Spleen (tissue), 7 donors: ENCODE measurements around the gene DSCAML1.

Source experiments
- POLR2AphosphoS5 ChIP-seq, 3 donors: sonication (generic); formaldehyde crosslinking; IDR thresholded peaks; one replicate each; pipeline ENCODE4 v1.5.1; 2017; ENCODE audit warnings: antibody characterized with exemption in 3 of 3
- TF ChIP-seq, protein P1 (sequence below), 11 experiments: fragments of 200-600 bp in 7 of 11; fragments of 450-650 bp in 4 of 11; sonication (generic) in 4 of 11; IDR thresholded peaks in 8 of 11; conservative IDR thresholded peaks in 3 of 11; 1 replicate in 7 of 11; 2 replicates in 4 of 11; pipeline versions ENCODE4 v1.4.0 to v1.8.0; 2016 to 2021; ENCODE audit warnings: antibody characterized with exemption in 11 of 11, inconsistent platforms in 4 of 11, mild to moderate bottlenecking in 1 of 11
- donor health status: DM: no; HTN: no; CAD: no; lungs with moderate emphysema.
- donor health status: DM: no; HTN: no; CAD: no.
- donor health status: DM: no; HTN: no; CAD: no.

GRCh38 chr11:117634756-117635603, 162.0 kb downstream of the DSCAML1 start:
- no peak for TF ChIP-seq POLR2AphosphoS5 (IDR thresholded peaks at IDR 0.05)
- TF ChIP-seq, protein P1, sequence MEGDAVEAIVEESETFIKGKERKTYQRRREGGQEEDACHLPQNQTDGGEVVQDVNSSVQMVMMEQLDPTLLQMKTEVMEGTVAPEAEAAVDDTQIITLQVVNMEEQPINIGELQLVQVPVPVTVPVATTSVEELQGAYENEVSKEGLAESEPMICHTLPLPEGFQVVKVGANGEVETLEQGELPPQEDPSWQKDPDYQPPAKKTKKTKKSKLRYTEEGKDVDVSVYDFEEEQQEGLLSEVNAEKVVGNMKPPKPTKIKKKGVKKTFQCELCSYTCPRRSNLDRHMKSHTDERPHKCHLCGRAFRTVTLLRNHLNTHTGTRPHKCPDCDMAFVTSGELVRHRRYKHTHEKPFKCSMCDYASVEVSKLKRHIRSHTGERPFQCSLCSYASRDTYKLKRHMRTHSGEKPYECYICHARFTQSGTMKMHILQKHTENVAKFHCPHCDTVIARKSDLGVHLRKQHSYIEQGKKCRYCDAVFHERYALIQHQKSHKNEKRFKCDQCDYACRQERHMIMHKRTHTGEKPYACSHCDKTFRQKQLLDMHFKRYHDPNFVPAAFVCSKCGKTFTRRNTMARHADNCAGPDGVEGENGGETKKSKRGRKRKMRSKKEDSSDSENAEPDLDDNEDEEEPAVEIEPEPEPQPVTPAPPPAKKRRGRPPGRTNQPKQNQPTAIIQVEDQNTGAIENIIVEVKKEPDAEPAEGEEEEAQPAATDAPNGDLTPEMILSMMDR (IDR thresholded peaks at IDR 0.05 in 8 of 11, conservative IDR thresholded peaks at IDR 0.05 in 3 of 11): no peak
